G401 (cell line): ENCODE results near the gene KIRREL3. TPM values are rescaled to one million over a fixed set of nuclear protein-coding genes. Genes with fewer than 3 reads are reported as not detected.

ENCODE experiments used
- DNase-seq: peaks from one replicate; pipeline ENCODE4 v3.0.0-alpha.2; 2015; ENCODE audit warnings: low spot score
- in situ Hi-C: cut with HindIII; loops from 2 replicates; pipeline ENCODE4 v1.10.0; 2016; ENCODE audit warnings: low sequenced_read_pairs, mixed read lengths
- total RNA-seq: library from RNA; depleted of rRNA; stranded (reverse); fragments of >200 nt; shearing (Covaris generic); gene quantifications from 2 replicates; pipeline ENCODE4 v1.2.3, GENCODE V29; 2014

KIRREL3 gene
- total RNA-seq, 1 experiment from 2014 or later: not detected

DNA sequence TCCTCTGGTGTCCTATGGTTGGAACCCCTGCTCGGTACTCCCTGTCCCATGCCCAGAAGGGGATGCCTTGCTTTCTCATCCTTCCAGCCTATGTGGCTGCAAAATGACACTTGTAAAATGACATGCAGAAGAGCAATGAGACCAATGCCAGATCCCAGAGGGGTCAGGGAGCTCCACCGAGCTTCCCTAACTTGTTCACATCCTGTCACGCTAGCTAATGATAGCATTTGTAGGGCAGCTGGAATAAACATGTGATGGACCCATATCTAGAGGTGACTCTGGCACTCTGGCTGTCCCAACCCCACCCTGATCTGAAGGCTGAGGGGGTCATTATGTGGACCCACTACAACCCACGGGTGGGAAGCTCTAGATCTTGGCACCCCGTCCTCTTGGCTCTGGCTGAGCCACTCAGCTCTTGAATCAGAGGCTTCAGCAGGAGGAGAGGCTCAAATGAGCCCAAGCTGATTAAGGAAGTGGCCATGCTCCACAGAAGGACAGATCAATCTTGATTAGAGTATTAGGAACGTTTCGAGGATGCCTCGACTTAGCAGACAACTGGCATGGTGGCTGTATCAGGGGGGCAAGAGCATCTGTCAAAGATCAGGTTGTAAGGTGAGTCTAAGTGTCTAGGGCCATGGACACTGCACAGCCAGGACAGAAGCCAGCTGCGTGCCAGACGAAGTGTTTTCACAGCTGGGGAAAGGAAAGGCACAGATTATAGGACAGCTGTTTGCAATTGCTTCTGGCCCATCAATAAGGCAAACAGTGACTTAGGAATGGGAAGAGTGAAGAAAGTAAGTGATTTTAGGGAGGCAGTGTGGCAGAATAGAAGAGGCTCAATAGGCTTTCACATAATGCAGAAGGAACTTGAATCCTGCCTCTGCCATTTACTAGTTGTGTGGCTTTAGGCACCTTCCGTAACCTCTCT, 182.8 kb downstream of the KIRREL3 start:
- DNase-seq: no peak
- in situ Hi-C loops: no loop called here

DNA sequence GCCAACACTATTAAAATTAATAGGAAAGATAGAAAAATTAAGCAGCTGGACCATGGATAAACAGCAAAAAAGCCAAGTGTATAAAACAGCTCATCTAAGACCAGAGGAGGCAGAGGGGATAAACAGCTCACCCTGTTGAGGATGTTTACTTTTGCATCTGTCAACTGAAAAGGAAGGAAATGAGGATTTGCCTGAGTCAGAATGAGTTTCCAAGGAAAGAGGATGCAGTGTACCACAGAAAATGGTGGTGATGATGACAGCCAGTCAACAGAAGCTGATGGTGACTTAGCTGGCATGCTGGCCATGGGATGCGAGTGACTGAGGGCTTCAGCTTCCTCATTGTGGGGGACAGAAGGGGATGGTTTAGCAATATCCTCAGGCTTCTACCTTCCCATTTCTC, 183.5 kb downstream of the KIRREL3 start:
- no peak for DNase-seq
- in situ Hi-C loops: no loop called here

DNA sequence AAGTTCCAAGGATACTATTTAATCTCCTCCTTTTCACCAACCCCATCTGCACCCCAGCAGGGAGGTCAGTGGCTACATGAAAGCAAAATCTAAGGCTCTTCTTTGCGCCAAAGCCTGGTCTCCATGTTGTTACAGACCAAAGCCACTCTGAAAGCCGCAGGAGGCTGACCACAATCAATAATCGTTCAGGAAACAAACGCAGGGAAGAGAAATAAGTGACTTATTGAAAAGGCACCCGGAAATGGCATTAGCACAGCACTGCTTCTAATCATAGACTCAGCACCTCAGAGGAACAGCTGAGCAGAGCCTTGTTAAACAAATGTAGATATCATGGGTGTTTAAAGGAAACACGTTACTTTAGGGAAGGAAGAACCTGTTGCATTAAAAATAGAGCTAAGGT, 183.9 kb downstream of the KIRREL3 start:
- DNase-seq: no peak
- in situ Hi-C loops: no loop called here

DNA sequence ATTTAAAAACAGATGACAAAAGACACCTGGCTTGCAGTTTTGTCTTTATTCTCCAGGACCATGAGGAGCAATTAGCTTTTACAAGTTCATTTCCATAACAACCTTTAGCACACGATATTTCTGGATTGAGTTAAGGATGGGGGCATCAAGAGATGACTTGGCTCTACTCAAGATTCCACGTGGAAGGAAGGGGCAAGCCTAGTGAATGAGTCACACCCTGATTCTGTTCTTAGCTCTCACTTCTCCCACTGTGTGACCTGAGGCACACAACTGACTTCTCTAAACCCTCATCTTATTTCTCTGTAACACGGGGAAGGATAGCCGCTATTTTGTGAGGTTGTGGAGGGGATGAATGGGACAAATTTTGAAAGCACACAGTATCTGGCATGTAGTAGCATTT, 185.5 kb downstream of the KIRREL3 start:
- in situ Hi-C loops: no loop called here
- no peak for DNase-seq

DNA sequence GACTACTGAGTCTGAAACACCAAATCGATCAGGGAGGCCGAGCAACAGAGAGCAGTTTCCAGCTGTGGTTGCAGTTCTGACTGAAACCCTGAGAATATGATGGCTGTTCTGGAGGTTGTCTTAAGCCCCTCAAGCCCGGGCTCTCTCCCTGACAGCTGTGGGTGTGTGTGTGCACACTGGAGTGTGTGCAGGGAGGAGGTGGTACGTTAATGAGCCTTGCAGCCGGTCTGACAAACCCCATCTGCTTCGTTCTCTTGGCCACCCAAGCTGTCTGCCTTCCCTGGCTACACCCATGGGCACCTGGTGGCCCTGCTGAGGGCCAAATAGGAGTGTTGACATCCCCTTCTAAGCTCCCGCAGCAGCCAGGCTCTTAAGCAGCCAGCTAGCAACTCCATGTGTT, 189.8 kb downstream of the KIRREL3 start:
- in situ Hi-C loops: no loop called here
- no peak for DNase-seq

DNA sequence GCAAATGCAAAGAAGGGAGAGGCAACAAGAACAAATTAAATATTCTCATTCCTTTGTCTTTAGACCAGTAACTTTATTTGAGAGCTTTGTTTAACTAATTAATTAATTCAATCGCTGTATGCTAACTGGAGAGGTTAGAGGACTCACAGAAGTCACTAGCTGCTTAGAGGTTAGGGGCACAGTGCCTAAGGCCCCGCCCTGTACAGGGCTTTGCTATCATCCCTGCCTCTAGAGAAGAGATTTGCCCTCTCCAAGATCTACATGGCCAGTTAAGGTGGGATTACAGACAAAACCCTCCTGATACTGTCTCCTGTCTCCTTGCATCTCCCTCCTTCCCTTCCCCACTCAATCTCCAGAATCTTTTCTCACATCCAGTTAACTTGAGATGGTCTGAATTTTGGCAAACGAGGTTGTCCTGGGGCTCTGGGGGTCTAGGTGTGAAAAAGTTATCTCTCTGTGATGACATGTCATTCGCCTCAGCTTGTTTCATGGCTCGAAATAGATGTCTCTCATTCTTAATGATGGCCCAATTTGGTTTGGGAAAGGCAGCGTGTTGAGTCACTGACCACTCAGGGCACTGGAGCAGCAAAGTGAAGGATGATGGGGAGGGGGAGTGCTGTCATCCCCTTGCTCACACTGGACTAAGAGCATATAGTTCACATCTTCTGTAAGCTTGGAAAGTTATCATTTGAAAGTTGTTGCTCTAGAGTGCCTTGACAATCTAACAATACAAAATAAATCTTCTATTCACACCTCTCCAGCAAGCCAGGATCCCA, 190.9 kb downstream of the KIRREL3 start:
- in situ Hi-C loops: no loop called here

DNA sequence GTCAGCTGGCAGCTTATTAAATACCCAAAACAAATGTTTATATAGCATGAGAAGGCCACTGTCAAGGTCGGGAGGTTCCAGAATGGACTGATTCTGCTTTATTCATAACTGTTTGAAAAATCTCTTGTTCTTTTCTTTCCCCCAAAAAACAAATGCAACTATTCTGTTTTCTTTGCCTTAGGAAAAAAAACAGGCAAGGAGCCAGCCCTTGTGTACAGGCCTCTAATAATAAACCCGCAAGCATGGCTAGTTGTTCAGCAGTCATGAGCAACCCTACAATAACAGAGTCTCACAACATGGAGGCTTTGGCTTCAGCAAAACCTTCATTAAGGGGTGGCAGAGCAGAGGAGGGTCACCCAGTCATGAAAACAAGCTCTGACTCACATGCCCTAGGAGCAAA, 191.7 kb downstream of the KIRREL3 start:
- in situ Hi-C loops: no loop called here
- DNase-seq: no peak

More for the DNA sequence above, 190.9 kb downstream of the KIRREL3 start:
- DNase-seq: no peak

DNA sequence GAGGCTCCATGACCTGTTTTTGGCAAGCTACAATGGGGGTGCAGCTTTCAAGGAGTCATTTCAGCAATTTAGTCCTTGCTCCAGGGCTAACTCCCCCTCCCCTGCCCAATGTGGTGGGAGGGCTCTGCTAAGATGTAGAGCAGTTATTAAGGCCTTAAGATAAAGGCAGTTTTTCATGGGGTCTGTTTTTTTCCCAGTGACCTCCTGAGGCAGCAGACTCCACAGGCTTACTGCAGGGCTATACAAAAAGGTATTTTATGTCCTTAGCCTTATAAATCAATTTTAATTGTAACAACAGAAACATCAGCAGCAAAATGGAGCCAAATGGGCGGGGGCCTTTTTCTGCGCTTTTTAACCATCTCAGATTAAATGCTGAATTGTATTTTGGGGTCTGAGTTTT, 192.3 kb downstream of the KIRREL3 start:
- DNase-seq: no peak
- in situ Hi-C loops: no loop called here

DNA sequence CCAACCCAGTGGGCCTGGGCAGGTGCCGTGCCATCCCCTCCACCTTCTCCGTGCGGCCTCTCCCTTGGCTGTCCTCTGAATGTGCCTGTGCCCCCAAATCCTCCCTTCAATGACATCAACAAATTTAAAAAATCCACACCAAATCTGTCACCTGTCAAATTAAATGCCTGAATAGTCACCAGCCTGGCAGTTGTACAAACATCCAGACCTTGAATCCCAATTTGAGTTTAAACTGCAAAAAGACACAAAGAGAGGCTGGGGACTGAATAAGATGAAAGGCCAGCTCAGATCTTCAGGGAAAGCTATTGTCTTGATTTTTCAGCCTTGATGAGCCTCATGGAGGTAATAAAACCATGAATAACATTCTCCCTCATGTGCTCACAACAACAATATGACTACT, 194.7 kb downstream of the KIRREL3 start:
- peak; percentile 10 for DNase-seq
- in situ Hi-C loops: no loop called here

DNA sequence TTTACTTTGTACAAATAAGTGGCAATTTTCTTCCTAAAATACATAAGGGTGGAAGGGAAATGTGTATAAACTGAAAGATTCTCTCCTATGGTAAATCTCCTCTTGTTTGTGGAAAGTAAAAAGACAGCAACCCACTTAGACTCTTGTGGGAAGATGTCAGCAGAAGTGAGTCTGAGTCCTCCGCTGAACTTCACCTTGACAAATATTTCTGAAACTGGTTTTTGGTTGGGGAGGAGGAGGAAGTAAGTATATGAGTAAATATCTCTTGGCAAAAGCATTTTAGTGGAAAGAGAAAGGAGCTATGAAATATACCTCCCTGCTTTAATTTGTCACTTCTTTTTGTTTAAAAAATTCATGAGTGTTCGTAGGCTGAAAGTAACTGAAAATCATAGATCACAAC, 196.2 kb downstream of the KIRREL3 start:
- no peak for DNase-seq
- in situ Hi-C loops: no loop called here

DNA sequence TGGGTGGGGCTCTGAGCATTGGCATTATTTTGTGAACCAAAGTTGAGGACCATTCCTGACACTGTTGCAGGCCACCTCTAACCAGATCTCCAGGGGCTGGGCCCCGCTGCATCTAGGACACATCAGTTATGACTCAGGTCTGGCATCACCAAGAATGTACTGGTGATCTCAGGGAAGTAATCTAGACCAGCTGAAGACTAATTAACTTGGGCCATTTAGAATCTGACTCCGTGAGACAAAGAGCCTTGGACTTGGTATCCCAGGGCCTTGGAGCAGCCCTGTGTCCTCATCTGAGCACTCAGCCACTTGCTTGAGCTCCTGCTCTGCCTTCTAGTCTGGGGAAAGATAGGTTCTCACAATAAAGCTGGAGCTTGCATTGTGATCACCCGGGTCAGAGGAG, 200.6 kb downstream of the KIRREL3 start:
- in situ Hi-C loops: no loop called here
- no peak for DNase-seq

DNA sequence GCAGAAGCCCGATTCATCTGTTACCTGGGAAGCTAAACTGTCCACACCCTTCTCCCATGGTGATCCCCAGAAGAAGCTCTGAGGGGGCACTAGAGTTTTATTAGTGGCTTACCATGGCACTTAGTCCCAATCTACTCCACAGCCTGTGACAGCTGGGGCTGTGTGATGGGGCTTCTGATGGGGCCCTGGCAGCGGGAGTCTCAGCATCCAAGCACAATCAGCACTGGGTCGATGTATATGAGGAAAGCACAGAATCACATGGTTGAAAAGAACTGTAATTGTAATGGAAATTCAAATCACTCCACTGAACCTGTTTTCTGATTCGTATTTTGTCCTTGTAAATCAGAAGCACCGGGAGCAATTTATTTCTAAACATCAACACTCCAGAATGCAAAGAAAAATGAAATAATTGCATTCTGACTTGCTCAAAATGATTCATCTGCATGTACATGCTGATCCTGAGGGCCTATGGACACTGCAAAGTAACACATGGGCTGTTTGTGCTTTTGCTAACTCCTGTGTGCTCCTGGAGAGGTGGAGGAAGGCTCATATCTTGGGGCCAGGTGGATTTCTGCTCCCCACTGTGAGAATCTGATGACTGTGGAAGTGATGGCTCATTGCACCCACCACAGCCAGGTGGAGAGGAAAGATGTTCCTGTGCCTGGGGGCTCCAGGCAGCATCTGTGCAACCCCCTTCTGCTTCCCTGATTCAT, 203.0 kb downstream of the KIRREL3 start:
- peak; percentile 75 for DNase-seq
- in situ Hi-C loops: no loop called here

DNA sequence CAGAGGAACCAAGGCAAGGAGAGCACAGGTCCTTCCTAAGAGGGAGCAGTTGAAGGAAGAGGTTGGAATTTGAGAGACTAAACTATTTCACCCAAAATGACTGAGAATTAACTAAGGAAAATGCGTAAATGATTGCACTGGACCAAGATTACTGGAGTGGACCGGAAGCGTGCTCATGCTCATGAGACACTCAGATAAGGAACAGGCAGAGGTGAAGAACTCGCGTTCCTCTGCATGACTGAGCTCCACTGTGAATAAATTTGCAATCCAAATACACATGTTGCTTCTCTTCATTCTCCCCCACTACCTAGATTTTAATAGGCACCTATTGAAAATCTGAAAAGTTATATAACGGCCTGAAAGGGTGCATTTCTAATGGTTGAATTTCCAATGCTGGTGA, 207.0 kb downstream of the KIRREL3 start:
- DNase-seq: no peak
- in situ Hi-C loops: no loop called here

DNA sequence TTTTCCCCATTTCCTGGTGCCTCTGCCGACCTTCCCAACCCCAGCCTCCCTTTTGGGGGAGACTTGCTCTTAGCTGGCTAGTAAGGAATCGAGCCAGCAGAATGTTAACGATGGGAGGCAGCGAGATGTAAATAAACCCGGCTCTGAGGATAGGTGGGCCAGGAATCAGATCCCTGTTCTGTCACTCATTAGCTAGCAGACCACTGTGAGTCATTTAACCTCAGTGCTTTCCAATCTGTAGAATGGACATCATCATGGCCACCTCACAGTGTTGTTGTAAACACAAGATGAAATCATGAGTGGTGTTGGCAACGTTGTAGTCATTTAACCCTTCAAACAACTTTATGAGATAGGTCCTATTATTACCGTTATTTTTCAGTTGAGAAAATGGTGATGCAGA, 208.6 kb downstream of the KIRREL3 start:
- in situ Hi-C loops: no loop called here
- no peak for DNase-seq

DNA sequence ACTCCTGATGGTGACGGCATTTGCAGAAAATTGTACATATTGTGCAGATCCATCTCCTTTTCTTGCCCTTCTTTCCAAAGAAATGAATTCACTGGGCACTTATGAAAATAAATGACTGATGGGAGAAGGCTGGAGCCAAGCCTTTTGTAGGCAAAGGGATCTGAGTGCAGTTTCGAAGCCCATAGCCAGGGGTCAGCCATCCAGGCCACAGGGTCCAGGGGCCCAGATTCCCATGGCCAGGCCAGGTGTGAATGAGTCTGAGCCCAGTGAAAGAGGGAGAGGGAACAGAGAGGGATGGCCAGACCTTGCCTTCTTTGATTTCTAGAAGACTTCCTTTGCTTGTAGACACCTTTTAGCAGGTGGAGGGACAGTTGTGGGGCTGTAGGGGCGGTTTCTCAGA, 209.1 kb downstream of the KIRREL3 start:
- in situ Hi-C loops: no loop called here
- DNase-seq: no peak

DNA sequence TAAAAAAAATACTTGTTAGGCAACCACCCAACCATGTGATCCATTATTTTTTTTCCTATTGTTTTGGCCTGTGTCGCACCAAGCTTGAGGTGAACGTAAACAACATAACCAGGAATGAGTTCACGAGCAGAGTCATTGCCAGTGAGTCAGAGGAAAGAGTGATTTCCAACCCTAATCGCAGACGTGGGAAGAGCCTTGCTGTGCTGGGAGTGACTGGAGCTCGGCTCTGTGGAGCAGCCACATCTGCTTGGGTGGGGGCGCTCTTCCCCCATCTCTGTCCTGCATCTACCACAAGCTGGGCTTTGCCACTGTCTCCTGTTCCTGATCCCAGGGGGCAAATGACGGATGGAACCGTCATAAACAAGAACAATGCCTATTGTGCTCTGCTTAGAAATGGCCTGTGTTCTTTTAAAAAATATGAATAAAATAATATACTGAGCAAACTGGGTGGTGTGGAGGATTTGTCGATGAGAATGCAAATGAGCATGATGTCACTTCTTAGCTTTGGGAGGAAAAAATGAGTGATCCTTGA, 210.0 kb downstream of the KIRREL3 start:
- DNase-seq: no peak
- in situ Hi-C loops: no loop called here

DNA sequence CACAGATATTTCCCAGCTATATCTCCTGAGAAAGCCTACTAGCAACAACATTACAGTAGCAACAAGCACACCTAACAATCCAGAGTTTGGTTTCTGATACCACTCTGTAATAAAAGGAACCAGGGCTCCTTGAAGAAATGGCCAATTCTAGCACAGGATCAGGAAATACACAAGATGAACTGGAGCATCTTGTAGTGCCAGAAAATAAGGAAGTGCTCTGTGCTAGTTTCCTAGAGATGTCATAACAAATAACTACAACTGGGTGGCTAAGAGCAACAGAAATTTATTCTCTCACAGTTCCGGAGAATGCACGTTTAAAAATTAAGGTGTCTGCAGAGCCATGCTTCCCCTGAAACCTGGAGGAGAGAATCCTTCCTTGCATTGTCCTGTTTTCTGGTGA, 217.8 kb downstream of the KIRREL3 start:
- in situ Hi-C loops: no loop called here
- no peak for DNase-seq

DNA sequence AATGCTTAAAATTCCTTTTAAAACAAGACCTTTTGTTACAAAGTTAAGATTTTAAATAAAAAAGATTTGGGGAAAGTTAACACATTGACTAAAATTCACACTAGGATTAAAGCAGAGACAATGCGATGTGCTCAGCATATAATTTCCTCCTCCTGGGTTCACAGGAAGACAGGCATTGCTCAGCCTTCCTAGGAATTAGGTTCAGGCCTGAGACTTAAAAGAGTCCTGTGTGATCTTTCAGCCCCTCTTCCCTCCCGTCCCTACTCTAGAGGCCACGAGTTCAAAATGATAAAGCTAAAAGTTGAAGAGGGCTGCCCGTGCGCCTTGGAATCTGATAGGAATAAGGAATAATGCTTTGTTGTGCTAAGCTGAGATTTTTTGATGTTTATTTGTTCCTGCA, 218.6 kb downstream of the KIRREL3 start:
- in situ Hi-C loops: no loop called here
- DNase-seq: no peak

DNA sequence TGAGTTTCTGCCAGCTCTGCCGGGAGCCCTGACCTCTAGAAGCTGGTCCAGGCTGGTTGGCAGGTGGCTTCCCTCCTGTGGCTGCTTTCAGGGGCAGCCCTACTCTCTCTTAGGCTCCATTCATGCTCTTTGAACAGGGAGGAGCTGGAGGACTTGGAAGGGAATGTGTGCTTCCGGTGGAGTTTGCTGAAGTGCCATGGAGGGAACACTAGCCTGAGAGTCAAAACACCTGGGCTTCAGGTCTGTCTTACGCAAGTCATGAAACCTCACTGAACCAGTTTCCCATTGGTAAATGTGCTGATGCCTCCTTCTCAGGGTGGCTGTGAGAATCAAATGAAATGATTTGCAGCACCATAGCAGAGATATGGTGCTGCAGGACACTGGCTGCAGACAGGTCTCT, 224.5 kb downstream of the KIRREL3 start:
- in situ Hi-C loops: no loop called here
- DNase-seq: no peak

DNA sequence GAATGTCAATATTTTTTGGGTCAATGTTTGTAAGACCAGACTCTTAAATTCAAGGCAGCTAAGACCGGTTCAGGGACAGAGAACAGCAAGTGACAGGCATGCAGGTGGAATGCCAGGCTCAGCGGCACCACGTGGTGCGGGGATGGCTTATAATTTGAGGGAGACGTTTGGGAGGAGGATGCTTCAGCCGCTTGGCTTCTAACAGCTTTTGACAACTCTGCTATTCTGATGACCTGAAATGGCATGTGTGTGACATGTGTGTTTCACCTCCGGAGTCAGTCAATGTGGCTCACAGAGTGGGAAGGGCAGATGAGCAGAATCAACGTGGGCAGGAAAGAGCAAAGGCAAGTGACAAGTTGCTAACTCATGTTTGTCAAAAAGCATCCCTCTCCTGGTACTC, 228.3 kb downstream of the KIRREL3 start:
- DNase-seq: peak; percentile 27
- in situ Hi-C loops: no loop called here
